GM18951 (cell line): Measurements from ENCODE around the gene ASRGL1.
"Not testable (repeated sequence)": the region's sequence is repeated elsewhere in the genome, so short reads cannot be mapped to it uniquely, and the experiment has no call there.

ENCODE experiments used
- POLR2A ChIP-seq: IDR thresholded peaks from 4 replicates; pipeline ENCODE4 v1.6.1; 2011; ENCODE audit warnings: mild to moderate bottlenecking; ENCODE audit not compliant: insufficient read length, insufficient read depth; ENCODE audit errors: extremely low read depth
- in situ Hi-C: fragments of 300-500 bp; cut with MboI; formaldehyde crosslinking; loops from one replicate; pipeline ENCODE4 v1.12.0; 2022; ENCODE audit warnings: low sequenced_read_pairs, mixed read lengths, inconsistent platforms; ENCODE audit not compliant: unreplicated experiment

ASRGL1 gene

GRCh38 chr11:62338218-62338617 is 970 bp downstream of the ASRGL1 start:
- TF ChIP-seq POLR2A: no peak
- in situ Hi-C loops: no loop called here

DNA sequence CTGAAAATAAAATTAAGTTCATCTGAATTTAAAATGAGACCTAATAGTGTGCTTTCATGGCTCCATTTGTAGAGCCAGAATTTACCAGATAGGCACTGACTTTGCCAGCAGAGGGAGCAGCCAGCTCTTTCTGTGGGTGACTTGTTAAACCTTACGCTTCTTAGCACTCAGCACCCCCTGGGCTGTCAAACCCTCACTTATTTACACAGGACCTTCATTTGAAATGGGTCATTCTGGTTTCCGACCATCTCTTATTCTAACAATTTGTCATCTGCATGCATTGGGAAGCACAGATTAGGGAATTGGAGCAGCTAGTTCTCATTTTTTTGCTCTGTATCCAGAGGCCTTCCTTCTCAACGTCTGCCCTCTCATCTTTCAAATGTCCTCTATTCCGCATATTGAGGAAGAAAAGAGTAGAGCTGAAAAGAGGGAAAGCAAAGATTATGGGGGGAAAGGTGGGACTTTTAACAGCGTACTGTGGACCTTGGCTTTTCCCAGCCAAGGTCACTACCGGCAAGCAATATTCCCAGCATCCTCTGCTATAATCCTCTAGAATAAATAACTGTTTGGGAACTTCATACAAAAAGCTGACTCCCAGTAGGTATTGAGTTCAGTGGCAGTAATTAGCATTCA is 3.1 kb downstream of the ASRGL1 start:
- TF ChIP-seq POLR2A: no peak
- in situ Hi-C loops: no loop called here

- in situ Hi-C loops: no loop called here
- TF ChIP-seq POLR2A: no peak
These were observed 4.3 kb downstream of the ASRGL1 start for GRCh38 chr11:62341588-62341987.

- in situ Hi-C loops: not testable (repeated sequence)
These were observed 6.5 kb downstream of the ASRGL1 start for GRCh38 chr11:62343646-62344190.

- in situ Hi-C loops: no loop called here
- TF ChIP-seq POLR2A: no peak
These were observed 7.0 kb downstream of the ASRGL1 start for GRCh38 chr11:62344210-62344609.

DNA sequence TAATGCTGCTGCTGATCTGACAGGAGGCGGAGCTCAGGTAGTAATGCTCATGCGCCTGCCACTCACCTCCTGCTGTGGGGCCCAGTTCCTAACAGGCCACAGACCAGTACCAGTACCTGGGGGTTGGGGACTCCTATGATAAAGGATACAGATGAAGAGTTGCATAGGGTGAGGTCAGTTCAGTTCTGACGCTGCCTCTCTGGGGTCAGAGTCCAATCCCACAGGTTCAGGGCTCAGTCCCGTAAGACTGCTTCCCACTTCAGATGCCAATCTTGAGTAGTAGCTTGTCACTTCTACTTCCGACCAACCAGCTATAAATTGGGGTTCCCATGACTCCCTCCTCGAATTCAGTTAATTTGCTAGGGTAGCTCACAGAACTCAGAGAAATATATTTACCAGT is 8.6 kb downstream of the ASRGL1 start:
- in situ Hi-C loops: no loop called here
- TF ChIP-seq POLR2A: no peak

DNA sequence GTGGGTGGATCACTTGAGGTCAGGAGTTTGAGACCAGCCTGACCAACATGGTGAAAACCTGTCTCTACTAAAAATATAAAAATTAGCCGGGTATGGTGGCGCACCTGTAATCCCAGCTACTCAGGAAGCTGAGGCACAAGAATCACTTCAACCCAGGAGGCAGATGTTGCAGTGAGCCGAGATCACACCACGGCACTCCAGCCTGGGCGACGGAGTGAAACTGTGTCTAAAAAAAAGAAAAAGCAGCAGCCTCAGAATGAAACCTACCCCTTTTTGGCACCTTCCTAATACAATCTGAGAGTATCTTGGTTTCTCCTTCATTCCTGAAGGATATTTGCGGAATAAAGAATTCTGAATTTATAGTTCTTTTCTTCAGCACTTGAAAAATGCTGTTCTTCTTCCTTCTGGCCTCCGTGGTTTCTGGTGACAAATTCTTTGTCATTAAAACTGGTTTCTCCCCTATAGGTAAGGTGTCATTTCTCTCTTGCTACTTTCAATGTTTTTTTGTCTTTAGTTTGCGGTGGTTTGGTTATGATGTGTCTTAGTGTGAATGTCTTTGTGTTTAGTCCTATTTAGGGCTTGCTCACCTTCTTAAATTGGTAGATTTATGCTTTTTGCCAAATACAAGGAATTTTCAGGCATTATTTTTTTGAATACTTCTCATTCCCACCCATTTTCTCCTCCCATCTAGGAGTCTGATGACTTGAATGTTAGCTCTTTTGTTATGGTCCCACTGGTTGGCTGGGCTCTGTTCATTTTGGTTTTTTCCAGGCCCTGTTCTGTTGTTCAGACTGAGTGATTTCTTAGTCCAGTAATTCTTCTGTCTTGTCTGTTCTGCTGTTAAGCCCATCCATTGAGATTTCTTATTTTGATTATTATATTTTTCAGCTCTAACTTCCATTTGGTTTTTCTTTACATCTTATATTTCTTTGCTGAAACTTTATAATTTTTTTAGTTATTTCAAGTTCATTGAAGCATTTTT is 15.4 kb downstream of the ASRGL1 start:
- in situ Hi-C loops: no loop called here
- TF ChIP-seq POLR2A: no peak

DNA sequence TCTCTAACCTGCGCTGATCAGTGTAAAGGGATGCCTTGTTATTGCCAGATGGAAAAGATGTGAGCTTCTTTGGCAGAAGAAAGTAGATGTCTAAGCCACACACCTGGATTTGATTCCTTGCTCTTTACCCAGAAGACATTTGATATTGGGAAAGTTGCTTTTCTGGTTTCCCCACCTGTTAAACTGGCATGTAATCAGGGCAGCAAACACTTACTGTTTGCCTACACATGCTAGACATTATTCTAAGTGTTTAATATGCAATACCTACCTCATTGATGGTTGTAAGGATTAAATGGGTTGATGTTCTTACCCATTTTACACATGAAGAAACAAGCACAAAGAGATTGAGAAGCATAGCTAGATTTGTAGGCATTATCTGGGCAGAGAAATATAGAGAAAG is 16.6 kb downstream of the ASRGL1 start:
- in situ Hi-C loops: no loop called here
- TF ChIP-seq POLR2A: no peak

DNA sequence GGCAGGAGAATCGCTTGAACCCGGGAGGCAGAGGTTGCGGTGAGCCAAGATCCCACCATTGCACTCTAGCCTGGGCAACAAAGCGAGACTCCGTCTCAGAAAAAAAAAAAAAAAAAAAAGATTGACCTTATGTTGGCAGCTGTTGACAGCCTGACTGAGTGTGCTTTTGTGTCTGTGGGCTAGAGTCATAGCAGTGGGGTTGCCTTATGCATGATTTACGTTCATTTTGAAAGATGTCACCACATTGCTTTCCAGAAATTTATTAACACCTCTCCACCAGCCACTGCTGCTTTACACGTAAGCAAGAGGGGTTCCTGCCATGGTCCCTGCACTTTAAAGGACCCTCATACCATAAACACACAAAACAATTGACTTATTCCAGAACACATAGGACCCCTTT is 21.0 kb downstream of the ASRGL1 start:
- in situ Hi-C loops: no loop called here
- no peak for TF ChIP-seq POLR2A

DNA sequence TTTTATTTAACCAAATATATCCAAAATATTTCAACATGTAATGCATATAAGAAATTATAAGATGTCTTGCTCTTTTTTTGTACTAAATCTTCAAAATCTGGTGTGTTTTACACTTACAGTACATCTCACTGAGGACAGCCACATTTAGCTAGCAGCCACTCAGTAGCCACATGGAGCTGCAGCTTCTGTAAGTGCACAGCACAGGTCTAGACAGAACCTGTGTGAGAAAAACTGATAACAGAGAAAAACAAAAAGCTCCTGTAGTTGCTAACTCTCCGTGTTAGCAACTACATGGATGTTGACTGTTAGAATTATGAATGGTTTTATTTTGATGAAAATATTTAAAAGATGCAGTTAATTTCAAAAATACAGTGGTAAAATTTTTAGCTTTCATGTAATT is 22.2 kb downstream of the ASRGL1 start:
- no peak for TF ChIP-seq POLR2A
- in situ Hi-C loops: no loop called here

DNA sequence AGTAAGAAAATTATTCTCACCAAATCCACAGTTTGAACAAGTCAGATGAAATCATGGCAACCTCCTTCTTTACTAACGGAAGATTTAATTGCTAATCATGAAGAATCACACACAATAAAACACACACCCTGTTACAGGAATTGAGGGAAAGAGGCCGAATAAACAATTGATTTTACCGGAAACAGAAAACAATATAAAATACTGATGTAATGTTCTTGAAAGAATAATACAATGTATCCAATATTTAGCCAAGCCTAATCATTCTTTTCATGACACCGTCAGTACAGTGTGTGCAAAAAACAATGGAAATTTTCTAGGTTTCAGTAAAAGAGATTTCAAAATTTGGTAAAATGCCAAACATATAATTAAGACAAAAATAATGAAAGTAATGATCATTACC is 23.4 kb downstream of the ASRGL1 start:
- in situ Hi-C loops: no loop called here
- no peak for TF ChIP-seq POLR2A

DNA sequence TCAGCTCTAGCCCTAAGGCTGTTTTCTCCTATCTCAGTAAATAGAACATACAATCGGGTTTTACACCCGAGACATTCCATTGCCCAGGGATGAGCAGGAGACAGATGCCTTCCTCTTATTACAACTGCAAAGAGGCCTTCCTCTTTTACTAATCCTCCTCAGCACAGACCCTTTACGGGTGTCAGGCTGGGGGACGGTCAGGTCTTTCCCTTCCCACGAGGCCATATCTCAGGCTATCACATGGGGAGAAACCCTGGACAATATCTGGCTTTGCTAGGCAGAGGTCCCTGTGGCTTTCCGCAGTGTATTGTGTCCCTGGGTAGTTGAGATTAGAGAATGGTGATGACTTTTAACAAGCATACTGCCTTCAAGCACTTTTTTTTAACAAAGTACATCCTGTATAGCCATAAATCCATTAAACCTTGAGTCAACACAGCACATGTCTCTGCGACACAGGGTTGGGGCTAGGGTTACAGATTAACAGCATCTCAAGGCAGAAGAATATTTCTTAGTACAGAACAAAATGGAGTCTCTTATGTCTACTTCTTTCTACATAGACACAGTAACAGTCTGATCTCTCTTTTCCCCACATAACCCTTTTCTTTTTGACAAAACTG is 31.7 kb downstream of the ASRGL1 start:
- in situ Hi-C loops: not testable (repeated sequence)

DNA sequence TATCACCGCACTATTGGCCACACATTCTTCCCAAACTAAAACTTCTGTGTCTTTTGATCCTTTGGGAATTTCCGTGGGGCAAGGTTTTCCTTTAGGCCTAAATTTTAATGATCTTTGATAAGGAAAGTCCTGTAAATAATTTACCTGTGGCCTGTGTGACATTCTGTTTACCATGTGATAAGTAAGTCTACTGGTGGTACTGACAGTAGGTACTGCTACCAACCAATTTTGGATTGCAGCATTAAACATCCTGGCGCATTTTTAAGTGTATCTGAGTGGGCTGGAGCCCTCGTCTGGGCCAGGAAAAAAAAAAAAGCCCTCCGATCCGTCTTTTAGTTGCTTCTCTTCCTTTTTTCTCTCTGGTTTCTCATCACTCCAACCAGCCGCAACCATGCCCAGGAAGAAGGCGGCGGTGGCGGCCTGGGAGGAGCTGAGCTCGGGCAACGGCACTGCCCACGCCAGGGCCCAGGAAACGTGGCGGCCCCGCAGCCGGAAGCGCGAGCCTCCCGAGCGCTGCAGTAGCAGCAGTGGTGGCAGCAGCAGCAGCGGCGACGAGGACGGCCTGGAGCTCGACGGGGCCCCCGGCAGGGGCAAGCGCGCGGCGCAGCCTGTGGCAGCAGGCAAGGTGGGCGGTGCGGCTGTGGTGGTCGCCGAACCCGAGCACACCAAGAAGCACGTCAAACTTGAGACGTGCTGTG is 33.6 kb downstream of the ASRGL1 start:
- TF ChIP-seq POLR2A: no peak
- in situ Hi-C loops: no loop called here
